ENCODE results near the gene FBXO8. TPM values are rescaled to one million over a fixed set of nuclear protein-coding genes. Genes with fewer than 3 reads are reported as not detected.

FBXO8 gene
- total RNA-seq, 2 experiments from 2014 or later = 13.7 to 16.6 TPM

DNA sequence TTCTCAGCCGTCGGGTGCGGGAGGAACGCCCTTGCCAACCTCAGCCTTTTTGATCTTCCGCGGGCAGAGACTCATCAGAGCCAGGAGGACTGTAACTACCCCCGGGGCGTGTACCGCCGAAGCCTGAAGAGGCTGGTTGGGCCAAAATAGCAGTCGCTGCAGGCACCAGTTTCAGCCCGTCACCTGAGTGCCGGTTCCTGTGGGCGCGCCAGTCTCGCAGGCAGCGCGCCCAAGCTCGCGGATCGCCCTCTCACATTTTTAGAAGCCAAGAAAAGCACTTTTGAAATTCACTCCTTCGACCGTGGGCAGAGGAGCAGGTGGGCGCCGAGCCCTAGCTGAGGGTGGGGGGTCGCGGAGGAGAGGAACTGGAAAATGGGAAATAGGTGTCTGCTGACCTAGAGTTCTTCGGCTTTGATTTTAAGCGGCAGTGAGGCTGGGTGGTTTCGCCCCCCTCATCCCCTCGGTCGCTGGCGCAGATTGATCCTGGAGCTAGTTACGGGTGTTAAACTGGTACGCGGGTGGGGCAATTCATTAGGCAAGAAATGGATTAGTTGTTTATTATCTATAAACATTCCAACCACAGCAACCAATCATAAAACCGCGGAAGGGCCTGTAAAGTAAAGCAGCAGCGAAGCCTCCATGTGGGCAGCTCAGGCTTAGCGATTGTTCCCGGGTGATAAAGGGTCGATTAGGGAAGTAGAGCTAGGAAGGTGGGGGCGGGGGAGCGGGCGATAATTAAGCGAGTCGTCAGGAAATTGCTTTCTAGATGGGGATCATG lies 69.2 kb downstream of the FBXO8 start:
- peak; percentile 29 for DNase-seq

GRCh38 chr4:174213731-174214100 lies 69.8 kb downstream of the FBXO8 start:
- POLR2A ChIA-PET = no interaction called here
- DNase-seq (no peak), ATAC-seq (no peak)
- peaks cover 47% of the 10 kb centered on the region for H3K4me1 Mint-ChIP-seq (ENCODE audit: low read depth)
- no peaks in the 10 kb centered on the region for H3K36me3 Mint-ChIP-seq (ENCODE audit: low read depth)
- H3K4me3 Mint-ChIP-seq = peak overlapping the region; percentile 18
- peaks cover 87% of the 10 kb centered on the region for H3K27me3 Mint-ChIP-seq (ENCODE audit: low read depth)
- CTCF ChIA-PET = no interaction called here
- H3K9me3 Mint-ChIP-seq (ENCODE audit: insufficient read depth) = no peaks in the 10 kb centered on the region
- no peak overlapping the region for H3K27ac Mint-ChIP-seq

More for the DNA sequence above, 69.2 kb downstream of the FBXO8 start:
- Mint-ChIP-seq H3K4me1 (ENCODE audit: low read depth) (peaks cover 47% of the 10 kb centered on the region), H3K9me3 (ENCODE audit: insufficient read depth) (no peaks in the 10 kb centered on the region), H3K4me3 (peak overlapping the region; percentile 12), H3K36me3 (ENCODE audit: low read depth) (no peaks in the 10 kb centered on the region), H3K27me3 (ENCODE audit: low read depth) (peaks cover 87% of the 10 kb centered on the region), H3K27ac (peak overlapping the region; percentile 15)
- ChIA-PET POLR2A (no interaction called here), CTCF (no interaction called here)
- peak; percentile 32 for ATAC-seq

DNA sequence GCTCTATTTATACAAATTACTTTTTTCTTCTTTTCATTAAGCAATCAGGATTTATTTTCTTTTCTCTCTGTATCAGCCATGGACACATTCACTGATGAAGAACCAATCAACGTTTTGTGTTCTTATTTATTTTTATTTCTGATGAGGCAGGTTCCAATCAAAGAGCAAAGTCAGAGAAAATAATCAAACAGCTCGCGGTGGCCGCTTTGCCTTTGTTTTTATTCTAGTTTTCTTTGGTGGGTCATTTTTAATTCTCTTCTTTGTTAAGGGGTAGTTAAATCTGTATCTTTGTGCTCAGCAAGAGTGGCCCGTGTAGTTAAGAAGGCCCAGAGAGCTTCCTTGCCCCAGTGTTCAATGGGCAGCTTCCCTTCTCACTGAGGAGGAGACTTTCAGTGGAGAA lies 71.4 kb downstream of the FBXO8 start:
- Mint-ChIP-seq H3K27ac (no peak overlapping the region), H3K4me3 (peak overlapping the region; percentile 22), H3K4me1 (ENCODE audit: low read depth) (peaks cover 34% of the 10 kb centered on the region), H3K36me3 (ENCODE audit: low read depth) (no peaks in the 10 kb centered on the region), H3K27me3 (ENCODE audit: low read depth) (peaks cover 80% of the 10 kb centered on the region), H3K9me3 (ENCODE audit: insufficient read depth) (no peaks in the 10 kb centered on the region)
- no peak for ATAC-seq
- CTCF ChIA-PET = interaction anchor here (1.0 kb wide), 1 partner anchor 9 kb away, joined by 3 read pairs; no protein-coding TSS in a partner anchor
- no peak for DNase-seq
- POLR2A ChIA-PET = interaction anchor here (1.0 kb wide), 1 partner anchor 72 kb away, joined by 3 read pairs; the partner anchor contains the start of genes CEP44 and FBXO8

DNA sequence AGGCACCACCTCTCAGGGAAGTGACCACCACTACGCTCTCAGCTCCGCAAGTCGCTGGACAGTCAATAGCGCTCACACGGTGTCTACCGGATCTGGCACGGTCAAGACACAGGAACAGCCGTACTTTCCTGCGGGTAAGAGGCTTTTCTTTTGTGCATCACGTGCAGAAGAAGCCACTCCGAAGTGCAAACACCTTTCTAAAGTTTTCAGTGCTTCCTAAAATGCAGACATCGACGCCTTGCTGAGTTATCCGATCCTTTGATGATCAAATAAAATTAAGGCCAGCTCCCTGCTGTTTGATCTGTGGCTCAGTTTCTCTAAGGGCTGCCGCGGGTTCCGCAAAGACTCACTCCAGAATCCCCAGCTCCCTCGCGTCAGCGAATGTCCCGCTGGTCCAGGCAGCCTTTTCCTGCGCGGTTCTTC lies 71.8 kb downstream of the FBXO8 start:
- Mint-ChIP-seq H3K27ac (no peak overlapping the region), H3K4me3 (peak overlapping the region; percentile 22), H3K36me3 (ENCODE audit: low read depth) (no peaks in the 10 kb centered on the region), H3K4me1 (ENCODE audit: low read depth) (peaks cover 31% of the 10 kb centered on the region), H3K27me3 (ENCODE audit: low read depth) (peaks cover 76% of the 10 kb centered on the region), H3K9me3 (ENCODE audit: insufficient read depth) (no peaks in the 10 kb centered on the region)
- ATAC-seq (no peak), DNase-seq (no peak)
- POLR2A ChIA-PET = interaction anchor here (1.0 kb wide), 1 partner anchor 72 kb away, joined by 3 read pairs; the partner anchor contains the start of genes CEP44 and FBXO8
- CTCF ChIA-PET = interaction anchor here (1.0 kb wide), 1 partner anchor 9 kb away, joined by 3 read pairs; no protein-coding TSS in a partner anchor

DNA sequence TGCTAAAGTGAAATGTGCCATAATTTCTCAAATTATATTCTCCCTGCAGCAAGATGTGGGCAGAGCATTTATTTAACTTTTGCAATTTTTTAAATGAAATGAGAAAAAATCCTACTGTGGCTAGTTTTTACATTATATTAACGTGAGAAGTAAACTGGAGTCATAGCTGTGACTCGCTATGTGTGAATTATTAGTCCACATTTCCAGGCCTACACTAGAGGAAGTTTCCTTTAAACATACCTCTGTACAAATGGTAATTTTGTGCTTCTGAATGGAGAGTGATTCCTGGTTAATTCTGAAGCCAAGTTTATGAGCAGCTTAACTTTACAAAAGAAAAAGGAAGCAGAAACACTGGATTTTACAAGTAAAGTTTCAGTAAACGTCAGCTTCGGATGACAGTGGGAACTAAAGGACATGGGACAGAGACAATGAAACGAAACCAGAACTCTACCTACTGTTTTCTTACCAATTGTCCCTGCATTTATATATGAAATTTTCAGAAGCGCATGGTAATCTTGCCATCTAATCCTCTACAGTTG lies 72.4 kb downstream of the FBXO8 start:
- H3K4me3 Mint-ChIP-seq = no peak overlapping the region
- ChIA-PET CTCF (interaction anchor here (1.5 kb wide), 1 partner anchor 11 kb away, joined by 4 read pairs; no protein-coding TSS in a partner anchor), POLR2A (no interaction called here)
- no peaks in the 10 kb centered on the region for H3K36me3 Mint-ChIP-seq (ENCODE audit: low read depth)
- DNase-seq (no peak), ATAC-seq (no peak)
- no peaks in the 10 kb centered on the region for H3K9me3 Mint-ChIP-seq (ENCODE audit: insufficient read depth)
- peaks cover 28% of the 10 kb centered on the region for H3K4me1 Mint-ChIP-seq (ENCODE audit: low read depth)
- H3K27me3 Mint-ChIP-seq (ENCODE audit: low read depth) = peaks cover 74% of the 10 kb centered on the region
- H3K27ac Mint-ChIP-seq = no peak overlapping the region

- Mint-ChIP-seq H3K27ac (no peak overlapping the region), H3K36me3 (ENCODE audit: low read depth) (no peaks in the 10 kb centered on the region), H3K27me3 (ENCODE audit: low read depth) (peaks cover 73% of the 10 kb centered on the region), H3K4me1 (ENCODE audit: low read depth) (peaks cover 25% of the 10 kb centered on the region), H3K4me3 (no peak overlapping the region), H3K9me3 (ENCODE audit: insufficient read depth) (no peaks in the 10 kb centered on the region)
- CTCF ChIA-PET = interaction anchor here (1.5 kb wide), 1 partner anchor 12 kb away, joined by 4 read pairs; no protein-coding TSS in a partner anchor
- ATAC-seq (no peak), DNase-seq (no peak)
- POLR2A ChIA-PET = no interaction called here
Observed at GRCh38 chr4:174210354-174210753, 73.1 kb downstream of the FBXO8 start.

GRCh38 chr4:174209341-174209740 lies 74.1 kb downstream of the FBXO8 start:
- H3K27ac Mint-ChIP-seq = no peak overlapping the region
- DNase-seq (no peak), ATAC-seq (no peak)
- no peaks in the 10 kb centered on the region for H3K9me3 Mint-ChIP-seq (ENCODE audit: insufficient read depth)
- peaks cover 67% of the 10 kb centered on the region for H3K27me3 Mint-ChIP-seq (ENCODE audit: low read depth)
- H3K4me3 Mint-ChIP-seq = no peak overlapping the region
- CTCF ChIA-PET = no interaction called here
- POLR2A ChIA-PET = no interaction called here
- no peaks in the 10 kb centered on the region for H3K36me3 Mint-ChIP-seq (ENCODE audit: low read depth)
- H3K4me1 Mint-ChIP-seq (ENCODE audit: low read depth) = peaks cover 20% of the 10 kb centered on the region

DNA sequence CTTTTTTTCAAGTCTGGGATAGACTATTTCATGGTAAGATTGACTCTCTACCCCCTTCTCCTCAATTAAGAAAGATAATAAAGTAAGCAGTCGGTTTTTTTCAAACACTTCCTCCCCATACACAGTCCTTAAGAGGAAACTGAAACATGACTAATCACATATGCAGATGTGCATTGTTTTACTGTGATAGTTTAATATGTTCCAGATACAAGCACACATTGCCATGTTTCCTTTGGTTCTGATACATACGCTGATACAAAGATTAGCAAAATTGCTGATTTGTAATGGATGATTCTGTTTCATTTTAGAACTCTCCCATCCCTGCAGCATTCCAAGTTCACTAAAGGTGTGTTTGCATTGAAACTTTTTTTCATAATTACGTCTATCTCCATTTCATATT lies 76.1 kb downstream of the FBXO8 start:
- H3K4me1 Mint-ChIP-seq (ENCODE audit: low read depth) = peaks cover 10% of the 10 kb centered on the region
- no peaks in the 10 kb centered on the region for H3K9me3 Mint-ChIP-seq (ENCODE audit: insufficient read depth)
- CTCF ChIA-PET = no interaction called here
- H3K36me3 Mint-ChIP-seq (ENCODE audit: low read depth) = no peaks in the 10 kb centered on the region
- H3K4me3 Mint-ChIP-seq = no peak overlapping the region
- peaks cover 54% of the 10 kb centered on the region for H3K27me3 Mint-ChIP-seq (ENCODE audit: low read depth)
- ATAC-seq = no peak
- H3K27ac Mint-ChIP-seq = no peak overlapping the region
- DNase-seq = no peak
- POLR2A ChIA-PET = no interaction called here

- no peak overlapping the region for H3K27ac Mint-ChIP-seq
Observed at GRCh38 chr4:174204164-174204831, 79.2 kb downstream of the FBXO8 start.

GRCh38 chr4:174201871-174202270 lies 81.6 kb downstream of the FBXO8 start:
- H3K27me3 Mint-ChIP-seq (ENCODE audit: low read depth) = peaks cover 26% of the 10 kb centered on the region
- no peak overlapping the region for H3K4me3 Mint-ChIP-seq
- H3K36me3 Mint-ChIP-seq (ENCODE audit: low read depth) = no peaks in the 10 kb centered on the region
- ChIA-PET POLR2A (no interaction called here), CTCF (no interaction called here)
- no peak for ATAC-seq
- H3K9me3 Mint-ChIP-seq (ENCODE audit: insufficient read depth) = no peaks in the 10 kb centered on the region
- H3K27ac Mint-ChIP-seq = no peak overlapping the region
- no peaks in the 10 kb centered on the region for H3K4me1 Mint-ChIP-seq (ENCODE audit: low read depth)
- DNase-seq = no peak

More at GRCh38 chr4:174204164-174204831, 79.2 kb downstream of the FBXO8 start:
- Mint-ChIP-seq H3K4me3 (no peak overlapping the region), H3K36me3 (ENCODE audit: low read depth) (no peaks in the 10 kb centered on the region), H3K27me3 (ENCODE audit: low read depth) (peaks cover 31% of the 10 kb centered on the region), H3K4me1 (ENCODE audit: low read depth) (no peaks in the 10 kb centered on the region), H3K9me3 (ENCODE audit: insufficient read depth) (no peaks in the 10 kb centered on the region)
- ChIA-PET CTCF (no interaction called here), POLR2A (no interaction called here)
- ATAC-seq = no peak
- no peak for DNase-seq

DNA sequence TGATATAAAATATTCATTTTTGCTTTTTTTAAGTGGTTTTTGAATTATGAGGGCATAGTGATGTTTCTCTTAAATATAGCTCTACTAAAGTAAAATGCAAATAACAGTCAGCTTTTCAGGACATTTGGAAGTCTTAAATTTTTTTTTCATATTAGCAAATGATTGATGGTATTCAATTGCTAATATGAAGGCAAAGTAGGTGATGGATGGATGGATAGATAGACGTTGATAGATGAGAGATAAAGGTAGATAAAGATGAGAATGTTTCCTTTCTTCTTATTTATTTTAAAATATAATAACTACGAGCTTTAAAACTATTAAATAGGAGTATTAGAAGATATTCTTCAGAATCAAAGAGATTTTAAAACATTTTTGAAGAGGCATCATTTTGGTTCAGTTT lies 83.7 kb downstream of the FBXO8 start:
- ChIA-PET POLR2A (no interaction called here), CTCF (no interaction called here)
- no peak for ATAC-seq
- H3K9me3 Mint-ChIP-seq (ENCODE audit: insufficient read depth) = no peaks in the 10 kb centered on the region
- H3K27ac Mint-ChIP-seq = no peak overlapping the region
- no peaks in the 10 kb centered on the region for H3K36me3 Mint-ChIP-seq (ENCODE audit: low read depth)
- H3K4me1 Mint-ChIP-seq (ENCODE audit: low read depth) = no peaks in the 10 kb centered on the region
- no peak overlapping the region for H3K4me3 Mint-ChIP-seq
- H3K27me3 Mint-ChIP-seq (ENCODE audit: low read depth) = peaks cover 23% of the 10 kb centered on the region
- no peak for DNase-seq

- Mint-ChIP-seq H3K27me3 (ENCODE audit: low read depth) (peaks cover 16% of the 10 kb centered on the region), H3K27ac (no peak overlapping the region), H3K36me3 (ENCODE audit: low read depth) (no peaks in the 10 kb centered on the region), H3K4me3 (no peak overlapping the region), H3K4me1 (ENCODE audit: low read depth) (no peaks in the 10 kb centered on the region), H3K9me3 (ENCODE audit: insufficient read depth) (no peaks in the 10 kb centered on the region)
- ChIA-PET CTCF (no interaction called here), POLR2A (no interaction called here)
- DNase-seq (no peak), ATAC-seq (no peak)
Observed at GRCh38 chr4:174198828-174199227, 84.6 kb downstream of the FBXO8 start.

Measured in activated CD8-positive, alpha-beta T cell treated with anti-CD3 and anti-CD28 coated beads, Interleukin-2, amount 10 ng/mL, durations not matched to agents 7 days and 5 days (primary cell).